Transverse colon (tissue), 4 donors: ENCODE results near the gene GDF7. TPM values are rescaled to one million over a fixed set of nuclear protein-coding genes. Genes with fewer than 3 reads are reported as not detected.

Source experiments
- DNase-seq: peaks from one replicate; pipeline ENCODE4 v3.0.0-alpha.2; 2019
- H3K27ac ChIP-seq, 4 donors: fragments of 200-600 bp; sonication (generic); 2 replicates each; pipeline ENCODE4 v1.5.1; 2016 to 2018; ENCODE audit warnings: inconsistent platforms in 4 of 4
- H3K27me3 ChIP-seq: fragments of 200-600 bp; sonication (generic); 2 replicates; pipeline ENCODE4 v1.5.1; 2017; ENCODE audit warnings: inconsistent platforms
- H3K36me3 ChIP-seq, 4 donors: fragments of 200-600 bp; sonication (generic); 2 replicates each; pipeline ENCODE4 v1.5.1; 2017 to 2019; ENCODE audit warnings: inconsistent platforms in 4 of 4
- H3K4me1 ChIP-seq, 4 donors: fragments of 200-600 bp; sonication (generic); 2 replicates each; pipeline ENCODE4 v1.5.1; 2017 to 2020; ENCODE audit warnings: inconsistent platforms in 4 of 4
- H3K4me3 ChIP-seq, 4 donors: fragments of 200-600 bp; sonication (generic); 1 replicate in 1 of 4; 2 replicates in 3 of 4; pipeline versions ENCODE4 v1.5.1 to v1.6.1; 2017 to 2019; ENCODE audit warnings: inconsistent platforms in 4 of 4
- H3K9me3 ChIP-seq, 2 donors: fragments of 200-600 bp; sonication (generic); 2 replicates each; pipeline ENCODE4 v1.5.1; 2017 to 2019; ENCODE audit warnings: inconsistent platforms in 2 of 2
- EP300 ChIP-seq: sonication (generic); formaldehyde crosslinking; IDR thresholded peaks from one replicate; pipeline ENCODE4 v1.6.1; 2017; ENCODE audit warnings: antibody characterized with exemption, low read depth
- POLR2A ChIP-seq: fragments of 450-650 bp; IDR thresholded peaks from one replicate; pipeline ENCODE4 v1.6.1; 2016; ENCODE audit warnings: antibody characterized with exemption, mild to moderate bottlenecking, moderate library complexity
- POLR2AphosphoS5 ChIP-seq, 3 donors: sonication (generic); formaldehyde crosslinking; IDR thresholded peaks; one replicate each; pipeline ENCODE4 v1.6.1; 2016; ENCODE audit warnings: antibody characterized with exemption in 3 of 3
- WGBS, 2 donors: methylation state at CpG; one replicate each; pipeline ENCODE4 v1.1.5; 2018; ENCODE audit warnings: low coverage in 1 of 2; 5-methylcytosine and 5-hydroxymethylcytosine counted together
- in situ Hi-C, 4 donors: fragments of 200-750 bp; cut with MboI; loops; one replicate each; pipeline versions ENCODE4 v1.15.0 to v1.15.1; 2017; ENCODE audit warnings: low sequenced_read_pairs in 3 of 4, low pct_ligation_motif_present in 1 of 4, low pct_unique_long_range_greater_than_20kb in 1 of 4
- intact Hi-C: fragments of 100-400 bp; cut with DNase I; formaldehyde crosslinking; loops from one replicate; pipeline ENCODE4 v1.15.1; 2023; ENCODE audit warnings: low total_unique reads
- total RNA-seq, 4 donors: library from RNA; depleted of rRNA; stranded (reverse); fragments of >200 nt; gene quantifications; one replicate each; pipeline ENCODE4 v1.1.0, GENCODE V29; 2016
- TF ChIP-seq, protein P1 (sequence below), 5 experiments: fragments of 200-600 bp in 3 of 5; fragments of 450-650 bp in 2 of 5; sonication (generic) in 3 of 5; IDR thresholded peaks; 1 replicate in 2 of 5; 2 replicates in 3 of 5; pipeline ENCODE4 v1.5.1; 2016 to 2017; ENCODE audit warnings: antibody characterized with exemption in 5 of 5, inconsistent platforms in 3 of 5, mild to moderate bottlenecking in 2 of 5, moderate library complexity in 1 of 5

Gene GDF7
- total RNA-seq, 4 donors from 2014 or later = 0.20 to 1.1 (median 0.58) TPM

DNA sequence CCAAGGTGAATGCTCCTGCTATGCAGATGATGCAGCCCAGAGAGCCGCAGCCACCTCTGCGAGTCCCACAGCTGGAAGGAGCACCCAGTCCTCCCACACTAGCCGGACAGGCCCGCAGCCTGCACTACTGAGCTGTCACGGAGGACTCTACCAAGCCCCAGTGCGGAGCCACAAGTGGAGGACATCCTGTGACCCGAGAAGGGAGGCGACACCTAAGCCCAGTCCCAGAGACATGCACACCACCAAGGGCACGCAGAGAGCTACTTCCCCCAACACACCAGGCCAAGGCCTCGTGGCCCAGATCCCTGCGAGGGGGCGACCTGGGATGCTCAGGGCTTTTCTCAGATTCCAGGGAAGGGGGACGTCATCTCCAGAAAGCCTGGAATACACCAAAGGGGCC lies 28.9 kb upstream of the GDF7 start:
- no peak overlapping the region for H3K4me3 ChIP-seq
- intact Hi-C loops = loop anchor here (2.0 kb wide), 1 partner anchor 193 kb away; no protein-coding TSS in a partner anchor
- WGBS, 2 donors = 98% methylated on average over 12 of the region's 13 CpGs; no CpG with 5 or more reads in 1 of the 2 donors
- no peaks in the 10 kb centered on the region for H3K36me3 ChIP-seq
- DNase-seq = no peak
- TF ChIP-seq POLR2A (no peak), POLR2AphosphoS5 (IDR thresholded peaks at IDR 0.05) (no peak), EP300 (no peak)
- TF ChIP-seq, protein P1, sequence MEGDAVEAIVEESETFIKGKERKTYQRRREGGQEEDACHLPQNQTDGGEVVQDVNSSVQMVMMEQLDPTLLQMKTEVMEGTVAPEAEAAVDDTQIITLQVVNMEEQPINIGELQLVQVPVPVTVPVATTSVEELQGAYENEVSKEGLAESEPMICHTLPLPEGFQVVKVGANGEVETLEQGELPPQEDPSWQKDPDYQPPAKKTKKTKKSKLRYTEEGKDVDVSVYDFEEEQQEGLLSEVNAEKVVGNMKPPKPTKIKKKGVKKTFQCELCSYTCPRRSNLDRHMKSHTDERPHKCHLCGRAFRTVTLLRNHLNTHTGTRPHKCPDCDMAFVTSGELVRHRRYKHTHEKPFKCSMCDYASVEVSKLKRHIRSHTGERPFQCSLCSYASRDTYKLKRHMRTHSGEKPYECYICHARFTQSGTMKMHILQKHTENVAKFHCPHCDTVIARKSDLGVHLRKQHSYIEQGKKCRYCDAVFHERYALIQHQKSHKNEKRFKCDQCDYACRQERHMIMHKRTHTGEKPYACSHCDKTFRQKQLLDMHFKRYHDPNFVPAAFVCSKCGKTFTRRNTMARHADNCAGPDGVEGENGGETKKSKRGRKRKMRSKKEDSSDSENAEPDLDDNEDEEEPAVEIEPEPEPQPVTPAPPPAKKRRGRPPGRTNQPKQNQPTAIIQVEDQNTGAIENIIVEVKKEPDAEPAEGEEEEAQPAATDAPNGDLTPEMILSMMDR (IDR thresholded peaks at IDR 0.05) = no peak
- H3K27me3 ChIP-seq = no peaks in the 10 kb centered on the region
- in situ Hi-C loops = loop anchor here in 3 of 4 donors (10.0 to 25.0 kb wide), 3 partner anchors 201 to 751 kb away; partner anchors contain the start of gene RHOB (in 1 of the 3)
- peaks cover 25 to 45% (median 38%) of the 10 kb centered on the region in 4 donors for H3K4me1 ChIP-seq
- no peaks in the 10 kb centered on the region for H3K9me3 ChIP-seq
- H3K27ac ChIP-seq = peak overlapping the region; percentile 64 to 88 (median 85)

DNA sequence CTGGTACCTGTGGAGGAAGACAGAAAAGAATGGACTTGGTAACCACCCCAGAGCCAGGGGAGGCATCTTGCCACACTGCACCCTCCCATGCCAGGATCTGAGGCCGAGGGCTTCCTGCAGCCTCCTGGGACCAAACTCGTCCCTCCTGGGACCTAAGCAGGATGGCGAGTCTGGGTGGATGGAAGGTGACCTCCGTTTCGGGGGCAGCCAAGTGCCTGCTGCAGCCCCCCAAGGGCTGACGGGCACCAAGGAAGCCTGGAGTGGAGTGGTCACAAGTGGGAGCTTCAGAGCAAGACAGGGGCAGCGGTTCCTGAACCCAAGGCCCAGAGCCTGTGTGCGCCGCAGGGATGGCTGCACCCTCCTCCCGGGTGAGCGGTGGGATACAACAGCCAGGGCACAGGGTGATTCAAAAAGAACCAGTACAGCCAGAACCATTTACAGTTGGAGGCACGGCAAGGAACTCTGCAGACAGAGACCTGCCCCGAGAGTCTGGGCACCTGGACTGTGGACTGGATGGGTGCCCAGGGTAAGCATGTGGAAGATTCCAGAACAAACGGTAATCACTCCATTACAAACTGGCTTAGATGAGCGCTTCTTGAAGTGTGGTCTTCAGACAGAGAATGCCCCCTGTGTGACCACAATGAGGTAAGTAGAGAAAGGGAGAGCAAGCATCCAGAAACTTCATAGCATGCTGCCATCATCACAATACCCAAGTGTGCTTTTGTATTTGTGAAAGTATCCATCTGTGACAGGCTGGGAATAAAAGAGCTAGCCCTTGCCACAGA lies 28.1 kb upstream of the GDF7 start:
- no peaks in the 10 kb centered on the region for H3K36me3 ChIP-seq
- no peak for DNase-seq
- H3K27me3 ChIP-seq = no peaks in the 10 kb centered on the region
- H3K9me3 ChIP-seq = no peaks in the 10 kb centered on the region
- intact Hi-C loops (loop anchor here (2.0 kb wide), 1 partner anchor 194 kb away; no protein-coding TSS in a partner anchor), in situ Hi-C loops (loop anchor here in 3 of 4 donors (10.0 to 25.0 kb wide), 3 partner anchors 202 to 752 kb away; partner anchors contain the start of gene RHOB (in 1 of the 3))
- no peak for TF ChIP-seq EP300
- TF ChIP-seq POLR2AphosphoS5 (IDR thresholded peaks at IDR 0.05) = no peak
- H3K4me1 ChIP-seq = peaks cover 24 to 37% (median 32%) of the 10 kb centered on the region in 4 donors
- no peak overlapping the region for H3K4me3 ChIP-seq
- peak overlapping the region; percentile 64 to 88 (median 85) for H3K27ac ChIP-seq
- WGBS, 2 donors = 87% methylated on average over 15 of the region's 15 CpGs; no CpG with 5 or more reads in 1 of the 2 donors

DNA sequence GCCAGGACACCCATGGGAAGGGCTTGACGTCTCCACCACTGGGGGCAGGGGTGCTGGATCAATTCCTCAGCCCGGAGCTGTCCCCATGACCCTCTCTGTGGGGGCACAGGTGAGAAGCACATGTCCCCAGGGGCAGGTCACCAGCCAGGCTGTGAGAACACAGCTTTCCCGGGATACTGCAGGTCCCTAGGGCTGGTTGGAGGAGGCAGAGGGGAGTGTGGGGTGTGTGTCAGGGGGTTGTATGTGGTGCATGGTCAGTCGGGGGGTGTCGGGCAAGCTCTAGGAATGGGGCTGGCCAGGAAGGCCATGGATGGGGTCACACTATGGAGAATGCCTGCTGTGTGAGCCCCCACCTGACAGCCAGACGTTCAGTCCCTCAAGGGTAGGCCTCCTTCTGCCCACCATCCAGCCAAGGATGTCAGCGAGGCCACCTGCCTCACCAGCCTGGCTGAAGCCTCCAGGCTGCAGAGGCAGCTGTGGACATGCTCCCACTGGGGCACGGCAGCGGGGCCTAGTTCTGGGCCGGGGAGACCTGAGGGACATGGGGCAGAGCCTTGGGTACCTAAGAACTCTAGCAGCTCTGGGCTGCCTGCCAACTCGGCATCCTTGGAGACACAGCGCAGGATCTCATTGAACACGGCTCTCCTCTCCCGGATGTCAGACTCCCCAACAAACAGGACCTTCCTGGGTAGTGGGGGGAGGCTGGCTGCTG lies 26.4 kb upstream of the GDF7 start:
- intact Hi-C loops (loop anchor here (5.0 kb wide), 1 partner anchor 263 kb away; no protein-coding TSS in a partner anchor), in situ Hi-C loops (loop anchor here in 3 of 4 donors (10.0 to 25.0 kb wide), 4 partner anchors 203 to 753 kb away; partner anchors contain the start of gene RHOB (in 1 of the 3))
- no peaks in the 10 kb centered on the region for H3K36me3 ChIP-seq
- H3K4me3 ChIP-seq = no peak overlapping the region
- H3K27me3 ChIP-seq = no peaks in the 10 kb centered on the region
- no peak for TF ChIP-seq POLR2AphosphoS5 (IDR thresholded peaks at IDR 0.05)
- no peaks in the 10 kb centered on the region for H3K9me3 ChIP-seq
- H3K27ac ChIP-seq = peak overlapping the region; percentile 64 to 88 (median 85)
- peak; percentile 37 for DNase-seq
- H3K4me1 ChIP-seq = peaks cover 6 to 20% (median 15%) of the 10 kb centered on the region in 4 donors
- WGBS, 2 donors = 79 to 92% methylated on average over 4 to 14 of the region's 14 CpGs

DNA sequence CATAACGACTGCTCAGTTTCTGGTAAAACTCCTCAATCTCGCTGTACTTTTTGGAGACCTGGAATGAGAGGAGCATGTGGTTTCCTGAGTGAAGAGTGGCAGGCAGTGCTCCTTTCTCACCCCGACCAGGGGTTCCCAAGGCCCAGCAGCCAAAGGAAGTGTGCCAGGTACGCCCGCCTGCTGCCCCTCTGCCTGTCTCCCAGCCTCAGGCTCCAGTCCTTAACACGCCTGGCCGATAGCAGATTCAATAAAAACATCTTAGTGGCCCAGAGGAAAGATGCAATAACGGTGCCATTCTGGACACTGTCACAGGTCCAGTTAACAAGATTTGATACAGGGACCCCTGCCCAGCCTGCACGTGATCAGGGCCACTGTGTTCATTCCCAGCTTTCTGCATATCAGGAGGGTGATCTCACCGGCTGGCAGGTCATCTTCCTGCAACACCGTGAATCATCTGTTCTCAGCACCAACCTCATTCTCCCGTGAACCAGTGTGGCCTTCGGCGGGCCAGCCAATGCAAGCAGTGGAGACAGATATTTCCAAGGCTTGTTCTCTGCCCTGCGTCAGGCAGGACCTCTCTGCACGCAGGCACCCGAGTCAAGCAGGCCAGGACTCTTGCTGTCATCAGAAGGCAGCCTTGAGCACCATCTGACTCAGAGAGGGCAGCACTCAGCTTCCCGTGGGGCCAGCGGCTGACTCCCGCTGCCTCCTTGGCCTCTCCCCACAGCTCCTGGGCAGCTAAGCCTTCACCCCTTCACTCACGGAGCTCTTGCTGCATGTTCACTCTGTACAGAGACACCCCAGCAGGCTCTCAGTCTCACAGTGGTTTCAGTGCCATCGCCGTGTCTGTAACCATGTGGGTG lies 25.6 kb upstream of the GDF7 start:
- Histone ChIP-seq H3K36me3 (no peaks in the 10 kb centered on the region), H3K4me3 (no peak overlapping the region), H3K27ac (peak overlapping the region; percentile 64 to 88 (median 85)), H3K27me3 (no peaks in the 10 kb centered on the region), H3K9me3 (no peaks in the 10 kb centered on the region), H3K4me1 (peaks cover 4 to 16% (median 10%) of the 10 kb centered on the region in 4 donors)
- 79% methylated on average over 21 of the region's 23 CpGs; no CpG with 5 or more reads in 1 of the 2 donors for WGBS, 2 donors
- in situ Hi-C loops = loop anchor here in 3 of 4 donors (10.0 to 25.0 kb wide), 4 partner anchors 204 to 754 kb away; partner anchors contain the start of gene RHOB (in 1 of the 3)
- DNase-seq = peak; percentile 31
- intact Hi-C loops = loop anchor here (5.0 kb wide), 1 partner anchor 264 kb away; no protein-coding TSS in a partner anchor
- TF ChIP-seq POLR2A (no peak), EP300 (peak; percentile 93), POLR2AphosphoS5 (IDR thresholded peaks at IDR 0.05) (peak in 2 of 3 donors; percentile 38 to 68)
- TF ChIP-seq, protein P1 (IDR thresholded peaks at IDR 0.05) = no peak
